Endothelial cell of umbilical vein (primary cell): ENCODE data around the gene ARHGEF16. TPM values are rescaled to one million over a fixed set of nuclear protein-coding genes. Genes with fewer than 3 reads are reported as not detected.

Experiments
- BruUV-seq: library from RNA; stranded (reverse); fragments of 400-500 nt; replicated peaks from 2 replicates; lab custom pipeline; 2021; lab: Mats Ljungman, UMichigan
- CTCF ChIA-PET: fragments of 300-600, 350-600 bp; sonication (Branson Sonifier 250); formaldehyde crosslinking; loops from one replicate; lab custom pipeline; 2021; ENCODE audit warnings: antibody characterized with exemption, inconsistent platforms; lab: Charles Lee
- POLR2A ChIA-PET: fragments of 300-600, 350-600 bp; sonication (Branson Sonifier 250); formaldehyde crosslinking; loops from one replicate; lab custom pipeline; 2021; ENCODE audit warnings: antibody characterized with exemption, inconsistent platforms; lab: Charles Lee
- DNase-seq: peaks from one replicate; pipeline ENCODE4 v3.0.0-alpha.2; 2011; ENCODE audit warnings: low read depth, low spot score
- FAIRE-seq: peaks from 2 replicates; lab custom pipeline; 2011; peaks lifted over from hg19 to GRCh38; lab: Jason Lieb, UNC
- H2AFZ ChIP-seq: 2 replicates; pipeline ENCODE4 v1.6.0; 2012; ENCODE audit warnings: low read depth, low read length, control low read depth, inconsistent platforms
- H3K27ac ChIP-seq: 2 replicates; pipeline ENCODE4 v1.5.1; 2011; ENCODE audit warnings: low read depth, mild to moderate bottlenecking, control low read depth, low read length, moderate library complexity; ENCODE audit not compliant: insufficient read depth
- H3K27me3 ChIP-seq, 2 experiments: 2 replicates each; pipeline versions ENCODE4 v1.6.0 to v1.6.1; 2011; ENCODE audit warnings: low read length in 2 of 2, mixed read lengths in 1 of 2; ENCODE audit not compliant: control insufficient read depth in 2 of 2, insufficient read depth in 2 of 2
- H3K36me3 ChIP-seq, 2 experiments: 2 replicates in 1 of 2; 3 replicates in 1 of 2; pipeline ENCODE4 v1.5.1; 2011; ENCODE audit warnings: low read length in 2 of 2, mild to moderate bottlenecking in 1 of 2, moderate library complexity in 1 of 2; ENCODE audit not compliant: control insufficient read depth in 2 of 2, insufficient read depth in 2 of 2; ENCODE audit errors: extremely low read depth in 1 of 2
- H3K4me1 ChIP-seq: 3 replicates; pipeline ENCODE4 v1.5.1; 2011; ENCODE audit warnings: mild to moderate bottlenecking, low read length; ENCODE audit not compliant: control insufficient read depth, insufficient read depth; ENCODE audit errors: extremely low read depth
- H3K4me2 ChIP-seq: 2 replicates; pipeline ENCODE4 v1.6.1; 2011; ENCODE audit warnings: low read length, control low read depth, mixed read lengths; ENCODE audit not compliant: insufficient read depth
- H3K4me3 ChIP-seq, 3 experiments: fragments of 200-600 bp in 1 of 3; sonication (generic), shearing (Covaris generic) in 1 of 3; replicated peaks in 1 of 3; 2 replicates each; pipeline ENCODE4 v1.5.1; 2011 to 2016; ENCODE audit warnings: control low read depth in 3 of 3, low read length in 3 of 3, mild to moderate bottlenecking in 2 of 3, inconsistent platforms in 1 of 3, low read depth in 1 of 3, moderate library complexity in 1 of 3; ENCODE audit not compliant: insufficient read depth in 1 of 3
- H3K79me2 ChIP-seq: 2 replicates; pipeline ENCODE4 v1.6.0; 2012; ENCODE audit warnings: low read length, inconsistent platforms; ENCODE audit not compliant: control insufficient read depth, insufficient read depth
- H3K9ac ChIP-seq: replicated peaks from 2 replicates; pipeline ENCODE3; 2011; ENCODE audit warnings: low read length, control low read depth; ENCODE audit not compliant: insufficient read depth; ENCODE audit errors: extremely low read depth
- H3K9me1 ChIP-seq: replicated peaks from 3 replicates; pipeline ENCODE4 v1.6.0; 2011; ENCODE audit warnings: mild to moderate bottlenecking, low read length; ENCODE audit not compliant: control insufficient read depth, insufficient read depth; ENCODE audit errors: extremely low read depth
- H3K9me3 ChIP-seq: replicated peaks from 2 replicates; pipeline ENCODE4 v1.5.1; 2012; ENCODE audit warnings: low read length, inconsistent platforms; ENCODE audit not compliant: control insufficient read depth, insufficient read depth
- H4K20me1 ChIP-seq: replicated peaks from 2 replicates; pipeline ENCODE3; 2011; ENCODE audit warnings: mild to moderate bottlenecking, low read length; ENCODE audit not compliant: control insufficient read depth, insufficient read depth; ENCODE audit errors: extremely low read depth
- CTCF ChIP-seq, 2 donors: IDR thresholded peaks; 1 replicate in 1 of 2; 2 replicates in 1 of 2; pipeline ENCODE4 v1.5.1; 2011; ENCODE audit warnings: low read length in 2 of 2, mild to moderate bottlenecking in 2 of 2, moderate library complexity in 2 of 2, control low read depth in 1 of 2, inconsistent platforms in 1 of 2, low read depth in 1 of 2; ENCODE audit not compliant: insufficient read depth in 1 of 2; ENCODE audit errors: extremely low read depth in 1 of 2
- EZH2 ChIP-seq: IDR thresholded peaks from 2 replicates; pipeline ENCODE4 v1.6.1; 2012; ENCODE audit warnings: borderline replicate concordance, low read depth, mild to moderate bottlenecking, moderate library complexity, low read length, inconsistent platforms; ENCODE audit not compliant: severe bottlenecking
- FOS ChIP-seq: IDR thresholded peaks from 2 replicates; pipeline ENCODE4 v1.6.1; 2011; ENCODE audit warnings: mild to moderate bottlenecking, low read length, moderate library complexity, borderline replicate concordance; ENCODE audit not compliant: insufficient read depth
- JUN ChIP-seq: IDR thresholded peaks from 2 replicates; pipeline ENCODE4 v1.6.1; 2011; ENCODE audit warnings: borderline replicate concordance, low read depth; ENCODE audit not compliant: insufficient read length, insufficient read depth
- MYC ChIP-seq: IDR thresholded peaks from one replicate; pipeline ENCODE4 v1.6.1; 2011; ENCODE audit warnings: mild to moderate bottlenecking, low read depth, low read length
- POLR2AphosphoS5 ChIP-seq: IDR thresholded peaks from 2 replicates; pipeline ENCODE4 v1.6.1; 2012; ENCODE audit warnings: low read depth, mild to moderate bottlenecking, control low read depth, low read length, moderate library complexity; ENCODE audit not compliant: insufficient read depth
- dilution Hi-C: fragments of 300-500 bp; cut with MboI; formaldehyde crosslinking; loops from one replicate; pipeline ENCODE4 v1.15.0; 2019; ENCODE audit warnings: low sequenced_read_pairs; ENCODE audit not compliant: extremely low pct_ligation_motif_present
- intact Hi-C: fragments of 100-400 bp; cut with micrococcal nuclease; formaldehyde crosslinking; loops from one replicate; pipeline ENCODE4 v1.10.0; 2022
- polyA plus RNA-seq, 4 experiments: library from polyadenylated mRNA; depleted of rRNA in 3 of 4; stranded (reverse) in 3 of 4; unstranded in 1 of 4; fragments of >200 nt; gene quantifications; 2 replicates each; pipeline versions ENCODE4 v1.2.1 to v1.2.3, GENCODE V29; 2011 to 2012; ENCODE audit warnings: missing spikeins in 1 of 4
- total RNA-seq: library from RNA; stranded (reverse); gene quantifications from 2 replicates; pipeline ENCODE4 v1.2.3, GENCODE V29; 2021

The ARHGEF16 gene
- total and polyA plus RNA-seq, 2 donors (not counting 3 experiments of a cell fraction or from before 2014, with no cell fraction given) = 0.52 to 1.3 TPM

GRCh38 chr1:3427711-3428704 lies 26.5 kb upstream of the ARHGEF16 start:
- Histone ChIP-seq H2AFZ (no peak overlapping the region), H3K4me1 (no peaks in the 10 kb centered on the region), H3K9me1 (no peaks in the 10 kb centered on the region), H3K79me2 (no peaks in the 10 kb centered on the region), H3K4me2 (no peak overlapping the region), H4K20me1 (no peaks in the 10 kb centered on the region), H3K27me3 (no peaks in the 10 kb centered on the region), H3K36me3 (no peaks in the 10 kb centered on the region), H3K4me3 (no peak overlapping the region), H3K9me3 (no peaks in the 10 kb centered on the region), H3K9ac (no peak overlapping the region), H3K27ac (no peak overlapping the region)
- DNase-seq (no peak), FAIRE-seq (no peak)
- TF ChIP-seq JUN (no peak), FOS (no peak), CTCF (IDR thresholded peaks at IDR 0.05; ENCODE audit: extremely low read depth in 1 of 2, insufficient read depth in 1 of 2, low read depth in 1 of 2, low read length in 2 of 2) (no peak), EZH2 (no peak), MYC (no peak), POLR2AphosphoS5 (no peak)
- dilution Hi-C loops (no loop called here), intact Hi-C loops (loop anchor here (10.0 kb wide), 1 partner anchor 1233 kb away; the partner anchor contains the start of gene FAAP20)
- no TSS peak for BruUV-seq
- ChIA-PET POLR2A (no interaction called here), CTCF (no interaction called here)
